Breast epithelium (tissue), 3 donors: Measurements from ENCODE around the gene ISG15.

ENCODE experiments used
- POLR2A ChIP-seq: fragments of 450-650 bp; IDR thresholded peaks from one replicate; pipeline ENCODE4 v1.6.1; 2016; ENCODE audit warnings: antibody characterized with exemption, mild to moderate bottlenecking, moderate library complexity
- POLR2AphosphoS5 ChIP-seq, 3 donors: sonication (generic); formaldehyde crosslinking; IDR thresholded peaks; one replicate each; pipeline ENCODE4 v1.6.1; 2017; ENCODE audit warnings: antibody characterized with exemption in 3 of 3
- TF ChIP-seq, protein P1 (sequence below), 3 donors: fragments of 450-650 bp; IDR thresholded peaks; one replicate each; pipeline ENCODE4 v1.5.1; 2016 to 2017; ENCODE audit warnings: antibody characterized with exemption in 3 of 3, mild to moderate bottlenecking in 3 of 3, moderate library complexity in 3 of 3

DNA sequence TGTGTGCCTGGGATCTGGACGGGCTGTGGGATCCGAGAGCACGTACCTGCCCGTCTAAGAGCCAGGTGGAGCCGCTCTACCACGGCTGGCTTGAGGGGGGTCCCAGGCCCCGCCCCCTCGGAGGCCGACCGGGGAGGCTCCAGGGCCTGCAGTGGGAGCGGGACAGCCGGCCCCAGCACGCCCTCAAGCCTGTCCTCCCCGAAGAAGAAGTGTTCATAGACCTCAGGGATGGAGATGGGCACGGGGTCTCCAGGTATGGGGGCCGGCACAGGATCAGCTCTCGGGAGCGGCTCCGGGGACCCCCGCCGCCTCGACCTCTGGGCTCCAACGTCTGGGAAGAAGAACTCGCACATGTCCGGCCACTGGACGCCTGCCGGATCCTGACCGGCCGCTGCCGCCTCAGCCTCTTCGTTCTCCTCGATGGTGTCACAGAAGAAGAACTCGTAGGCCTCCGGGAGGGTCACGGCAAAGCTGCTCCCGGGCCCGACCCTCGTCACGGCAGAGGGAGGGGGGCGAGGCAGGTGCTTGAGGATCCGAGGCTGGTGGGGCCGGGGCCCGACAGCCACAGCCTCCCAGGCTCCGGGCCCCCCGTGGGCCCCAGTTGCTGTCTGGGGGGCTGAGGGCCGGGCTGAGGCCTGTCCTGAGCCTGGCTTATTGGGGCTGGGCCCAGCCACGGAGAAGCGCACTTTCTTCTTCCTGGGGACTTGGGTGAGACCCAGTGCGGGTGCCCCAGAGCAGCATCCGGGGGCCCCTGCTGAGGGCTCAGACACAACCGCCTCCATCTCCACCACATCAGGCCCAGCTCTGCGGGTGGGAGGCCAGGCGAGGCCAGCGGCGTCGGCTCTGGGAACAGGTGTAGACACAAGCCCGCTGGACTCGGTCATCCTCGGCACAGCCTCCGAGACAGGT lies 34.2 kb upstream of the ISG15 start:
- TF ChIP-seq POLR2A (no peak), POLR2AphosphoS5 (IDR thresholded peaks at IDR 0.05) (no peak)
- TF ChIP-seq, protein P1, sequence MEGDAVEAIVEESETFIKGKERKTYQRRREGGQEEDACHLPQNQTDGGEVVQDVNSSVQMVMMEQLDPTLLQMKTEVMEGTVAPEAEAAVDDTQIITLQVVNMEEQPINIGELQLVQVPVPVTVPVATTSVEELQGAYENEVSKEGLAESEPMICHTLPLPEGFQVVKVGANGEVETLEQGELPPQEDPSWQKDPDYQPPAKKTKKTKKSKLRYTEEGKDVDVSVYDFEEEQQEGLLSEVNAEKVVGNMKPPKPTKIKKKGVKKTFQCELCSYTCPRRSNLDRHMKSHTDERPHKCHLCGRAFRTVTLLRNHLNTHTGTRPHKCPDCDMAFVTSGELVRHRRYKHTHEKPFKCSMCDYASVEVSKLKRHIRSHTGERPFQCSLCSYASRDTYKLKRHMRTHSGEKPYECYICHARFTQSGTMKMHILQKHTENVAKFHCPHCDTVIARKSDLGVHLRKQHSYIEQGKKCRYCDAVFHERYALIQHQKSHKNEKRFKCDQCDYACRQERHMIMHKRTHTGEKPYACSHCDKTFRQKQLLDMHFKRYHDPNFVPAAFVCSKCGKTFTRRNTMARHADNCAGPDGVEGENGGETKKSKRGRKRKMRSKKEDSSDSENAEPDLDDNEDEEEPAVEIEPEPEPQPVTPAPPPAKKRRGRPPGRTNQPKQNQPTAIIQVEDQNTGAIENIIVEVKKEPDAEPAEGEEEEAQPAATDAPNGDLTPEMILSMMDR (IDR thresholded peaks at IDR 0.05) = no peak
